Measurements from ENCODE around the gene PTPRA. TPM values are rescaled to one million over a fixed set of nuclear protein-coding genes. Genes with fewer than 3 reads are reported as not detected.

The PTPRA gene
- total RNA-seq, 1 donor from 2014 or later: 63.3 TPM

GRCh38 chr20:3038454-3038853 lies 165.2 kb downstream of the PTPRA start:
- no peak for ATAC-seq
- Histone ChIP-seq H3K27me3 (ENCODE audit: low read depth) (no peaks in the 10 kb centered on the region), H3K36me3 (peaks cover 63% of the 10 kb centered on the region), H3K27ac (no peak overlapping the region), H3K4me1 (peaks cover 5% of the 10 kb centered on the region), H3K4me3 (no peak overlapping the region), H3K9me3 (no peaks in the 10 kb centered on the region)
- intact Hi-C loops (cut with DNase I): no loop called here
- no peak for TF ChIP-seq CTCF (IDR thresholded peaks at IDR 0.05)
- DNase-seq: no peak

- ATAC-seq (no peak), DNase-seq (no peak)
- Histone ChIP-seq H3K4me1 (peaks cover 5% of the 10 kb centered on the region), H3K36me3 (peaks cover 62% of the 10 kb centered on the region), H3K27ac (no peak overlapping the region), H3K27me3 (ENCODE audit: low read depth) (no peaks in the 10 kb centered on the region), H3K9me3 (no peaks in the 10 kb centered on the region), H3K4me3 (no peak overlapping the region)
- no peak for TF ChIP-seq CTCF (IDR thresholded peaks at IDR 0.05)
- intact Hi-C loops (cut with DNase I): no loop called here
Observed at GRCh38 chr20:3039426-3039825, 166.1 kb downstream of the PTPRA start.

DNA sequence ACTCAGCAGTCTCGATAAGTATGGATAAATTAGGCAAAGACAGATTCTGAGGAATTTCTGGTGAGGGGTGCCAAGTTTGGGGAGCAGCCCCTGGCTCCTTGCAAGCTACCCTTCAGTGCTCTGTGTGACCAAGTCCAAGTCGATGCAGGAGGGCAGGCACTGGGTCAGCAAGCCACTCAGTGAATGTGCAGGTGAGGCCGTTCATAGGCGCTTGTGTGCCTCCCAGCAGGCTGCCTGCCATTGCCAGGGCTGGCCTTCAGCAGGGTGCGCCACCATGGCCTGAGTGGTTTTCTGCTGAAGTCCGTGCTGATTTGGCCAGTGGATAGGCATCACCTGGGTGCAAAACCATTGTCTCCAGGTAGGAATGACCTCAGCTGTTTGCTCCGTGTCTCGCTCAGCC lies 166.8 kb downstream of the PTPRA start:
- ATAC-seq (no peak), DNase-seq (no peak)
- no peak for TF ChIP-seq CTCF (IDR thresholded peaks at IDR 0.05)
- peaks cover 56% of the 10 kb centered on the region for H3K36me3 ChIP-seq
- no peaks in the 10 kb centered on the region for H3K9me3 ChIP-seq
- H3K27ac ChIP-seq: no peak overlapping the region
- peaks cover 7% of the 10 kb centered on the region for H3K4me1 ChIP-seq
- H3K27me3 ChIP-seq (ENCODE audit: low read depth): no peaks in the 10 kb centered on the region
- H3K4me3 ChIP-seq: no peak overlapping the region
- intact Hi-C loops (cut with DNase I): no loop called here

GRCh38 chr20:3041854-3042409 lies 168.7 kb downstream of the PTPRA start:
- H3K27ac ChIP-seq: peak overlapping the region; percentile 43
- H3K4me1 ChIP-seq: peaks cover 13% of the 10 kb centered on the region
- no peaks in the 10 kb centered on the region for H3K9me3 ChIP-seq
- ATAC-seq (no peak), DNase-seq (no peak)
- intact Hi-C loops (cut with DNase I): no loop called here
- TF ChIP-seq CTCF (IDR thresholded peaks at IDR 0.05): no peak
- no peak overlapping the region for H3K4me3 ChIP-seq
- peaks cover 37% of the 10 kb centered on the region for H3K36me3 ChIP-seq
- no peaks in the 10 kb centered on the region for H3K27me3 ChIP-seq (ENCODE audit: low read depth)

- intact Hi-C loops (cut with DNase I): no loop called here
- TF ChIP-seq CTCF (IDR thresholded peaks at IDR 0.05): no peak
Observed at GRCh38 chr20:3042625-3043024, 169.3 kb downstream of the PTPRA start.

More at GRCh38 chr20:3042625-3043024, 169.3 kb downstream of the PTPRA start:
- Histone ChIP-seq H3K9me3 (no peaks in the 10 kb centered on the region), H3K4me1 (peaks cover 20% of the 10 kb centered on the region), H3K36me3 (peaks cover 33% of the 10 kb centered on the region), H3K4me3 (no peak overlapping the region), H3K27me3 (ENCODE audit: low read depth) (no peaks in the 10 kb centered on the region), H3K27ac (peak overlapping the region; percentile 27)
- ATAC-seq (no peak), DNase-seq (no peak)

All from lower lobe of right lung (tissue), 2 donors.